ENCODE measurements around the gene ASXL3.

DNA sequence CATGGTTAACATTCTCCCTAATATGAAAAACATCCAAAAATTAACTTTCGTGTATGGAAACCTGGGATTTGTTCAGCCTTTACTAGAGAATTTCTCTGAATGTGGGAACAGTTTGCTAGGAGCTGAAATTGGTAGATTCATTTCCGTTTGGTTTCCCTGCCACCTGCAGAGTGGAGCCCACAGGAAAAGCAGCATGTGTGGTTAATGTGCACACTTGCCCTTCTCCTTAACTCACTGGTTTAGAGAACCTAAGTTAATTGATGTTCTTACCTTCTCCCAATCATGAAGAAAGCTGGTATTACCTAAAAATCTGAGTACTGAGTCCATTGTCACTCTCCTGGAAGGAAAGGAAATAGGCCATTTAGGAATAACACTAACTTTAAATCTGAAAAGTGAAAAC lies 37.6 kb upstream of the ASXL3 start:
- TF ChIP-seq, protein P1, sequence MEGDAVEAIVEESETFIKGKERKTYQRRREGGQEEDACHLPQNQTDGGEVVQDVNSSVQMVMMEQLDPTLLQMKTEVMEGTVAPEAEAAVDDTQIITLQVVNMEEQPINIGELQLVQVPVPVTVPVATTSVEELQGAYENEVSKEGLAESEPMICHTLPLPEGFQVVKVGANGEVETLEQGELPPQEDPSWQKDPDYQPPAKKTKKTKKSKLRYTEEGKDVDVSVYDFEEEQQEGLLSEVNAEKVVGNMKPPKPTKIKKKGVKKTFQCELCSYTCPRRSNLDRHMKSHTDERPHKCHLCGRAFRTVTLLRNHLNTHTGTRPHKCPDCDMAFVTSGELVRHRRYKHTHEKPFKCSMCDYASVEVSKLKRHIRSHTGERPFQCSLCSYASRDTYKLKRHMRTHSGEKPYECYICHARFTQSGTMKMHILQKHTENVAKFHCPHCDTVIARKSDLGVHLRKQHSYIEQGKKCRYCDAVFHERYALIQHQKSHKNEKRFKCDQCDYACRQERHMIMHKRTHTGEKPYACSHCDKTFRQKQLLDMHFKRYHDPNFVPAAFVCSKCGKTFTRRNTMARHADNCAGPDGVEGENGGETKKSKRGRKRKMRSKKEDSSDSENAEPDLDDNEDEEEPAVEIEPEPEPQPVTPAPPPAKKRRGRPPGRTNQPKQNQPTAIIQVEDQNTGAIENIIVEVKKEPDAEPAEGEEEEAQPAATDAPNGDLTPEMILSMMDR (IDR thresholded peaks at IDR 0.05) = no peak
- TF ChIP-seq POLR2A (IDR thresholded peaks at IDR 0.05) = no peak
